IMR-90 (cell line): ENCODE data around the gene EPHA5.

Experiments used
- CEBPB ChIP-seq: IDR thresholded peaks from 2 replicates; pipeline ENCODE4 v1.6.1; 2012; ENCODE audit warnings: low read depth, low read length, improper control_type of control experiment
- RFX5 ChIP-seq: IDR thresholded peaks from 2 replicates; pipeline ENCODE4 v1.8.0; 2012; ENCODE audit warnings: low read depth, mild to moderate bottlenecking, low read length, moderate library complexity
- TF ChIP-seq, protein P1 (sequence below): conservative IDR thresholded peaks from 2 replicates; pipeline ENCODE4 v1.5.1; 2012; ENCODE audit warnings: mild to moderate bottlenecking, low read depth, low read length, improper control_type of control experiment
- TF ChIP-seq, protein P2 (sequence below): fragments of 150-350 bp; IDR thresholded peaks from 2 replicates; pipeline ENCODE4 v1.6.1; 2017; ENCODE audit warnings: mild to moderate bottlenecking, antibody characterized with exemption, low read length, low read depth

DNA sequence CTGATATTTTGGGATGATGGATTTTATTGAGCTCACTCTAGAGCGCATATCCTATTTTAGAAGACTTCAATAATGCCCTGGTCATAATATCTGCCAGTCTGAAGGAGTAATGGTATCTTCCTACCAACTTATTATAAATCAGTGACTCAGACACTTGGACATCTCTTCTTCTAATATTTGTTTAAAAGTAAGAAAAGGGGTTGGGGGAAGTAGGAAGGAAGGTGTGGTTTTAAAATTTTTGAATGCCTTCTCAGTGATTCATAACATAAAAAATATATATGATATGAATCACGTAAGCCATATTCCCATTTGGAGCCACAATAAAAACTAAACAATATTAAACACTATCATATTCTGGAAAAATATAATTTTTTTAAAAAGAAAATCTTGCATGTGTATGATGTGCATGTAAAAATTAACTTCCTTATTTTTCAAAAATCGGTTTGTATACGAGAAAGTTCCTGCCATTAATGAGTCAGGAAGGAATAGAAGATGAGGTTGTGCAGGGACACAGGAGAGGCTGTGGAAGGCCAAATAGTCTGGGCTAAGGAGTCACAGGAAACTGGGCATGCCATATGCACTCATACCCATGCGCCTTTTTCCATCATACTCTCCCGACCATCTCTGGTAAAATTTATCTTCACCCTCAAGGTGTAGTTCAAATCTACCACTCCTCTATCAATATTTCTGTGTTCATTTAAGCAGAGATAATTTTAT, 286.5 kb downstream of the EPHA5 start:
- TF ChIP-seq RFX5 (no peak), CEBPB (no peak)
- TF ChIP-seq, protein P1, sequence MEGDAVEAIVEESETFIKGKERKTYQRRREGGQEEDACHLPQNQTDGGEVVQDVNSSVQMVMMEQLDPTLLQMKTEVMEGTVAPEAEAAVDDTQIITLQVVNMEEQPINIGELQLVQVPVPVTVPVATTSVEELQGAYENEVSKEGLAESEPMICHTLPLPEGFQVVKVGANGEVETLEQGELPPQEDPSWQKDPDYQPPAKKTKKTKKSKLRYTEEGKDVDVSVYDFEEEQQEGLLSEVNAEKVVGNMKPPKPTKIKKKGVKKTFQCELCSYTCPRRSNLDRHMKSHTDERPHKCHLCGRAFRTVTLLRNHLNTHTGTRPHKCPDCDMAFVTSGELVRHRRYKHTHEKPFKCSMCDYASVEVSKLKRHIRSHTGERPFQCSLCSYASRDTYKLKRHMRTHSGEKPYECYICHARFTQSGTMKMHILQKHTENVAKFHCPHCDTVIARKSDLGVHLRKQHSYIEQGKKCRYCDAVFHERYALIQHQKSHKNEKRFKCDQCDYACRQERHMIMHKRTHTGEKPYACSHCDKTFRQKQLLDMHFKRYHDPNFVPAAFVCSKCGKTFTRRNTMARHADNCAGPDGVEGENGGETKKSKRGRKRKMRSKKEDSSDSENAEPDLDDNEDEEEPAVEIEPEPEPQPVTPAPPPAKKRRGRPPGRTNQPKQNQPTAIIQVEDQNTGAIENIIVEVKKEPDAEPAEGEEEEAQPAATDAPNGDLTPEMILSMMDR: no peak
- TF ChIP-seq, protein P2, sequence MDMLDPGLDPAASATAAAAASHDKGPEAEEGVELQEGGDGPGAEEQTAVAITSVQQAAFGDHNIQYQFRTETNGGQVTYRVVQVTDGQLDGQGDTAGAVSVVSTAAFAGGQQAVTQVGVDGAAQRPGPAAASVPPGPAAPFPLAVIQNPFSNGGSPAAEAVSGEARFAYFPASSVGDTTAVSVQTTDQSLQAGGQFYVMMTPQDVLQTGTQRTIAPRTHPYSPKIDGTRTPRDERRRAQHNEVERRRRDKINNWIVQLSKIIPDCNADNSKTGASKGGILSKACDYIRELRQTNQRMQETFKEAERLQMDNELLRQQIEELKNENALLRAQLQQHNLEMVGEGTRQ: no peak
